A204.1 (cell line): Measurements from ENCODE around the gene LRIT1.
"Not testable (repeated sequence)": the region's sequence is repeated elsewhere in the genome, so short reads cannot be mapped to it uniquely, and the experiment has no call there.

Experiments used
- FAIRE-seq: peaks from 2 replicates; lab custom pipeline; 2012; peaks lifted over from hg19 to GRCh38; lab: Jason Lieb, UNC

The LRIT1 gene

GRCh38 chr10:84241185-84241790 lies at the start of gene LRIT1:
Gene LRIT1, minus strand, starts transcription at chr10:84241546. Its CDS starts 107 bp downstream, at chr10:84241439.
- FAIRE-seq = no peak

- FAIRE-seq = no peak
Measured at GRCh38 chr10:84290235-84290634, 48.9 kb upstream of the LRIT1 start.

- no peak for FAIRE-seq
Measured at GRCh38 chr10:84289521-84290200, 48.3 kb upstream of the LRIT1 start.

GRCh38 chr10:84288151-84288550 lies 46.8 kb upstream of the LRIT1 start:
- FAIRE-seq = no peak

GRCh38 chr10:84286695-84287094 lies 45.3 kb upstream of the LRIT1 start:
- FAIRE-seq = no peak

GRCh38 chr10:84279876-84280475 lies 38.6 kb upstream of the LRIT1 start:
- not testable (repeated sequence) for FAIRE-seq

- FAIRE-seq = no peak
Measured at GRCh38 chr10:84270708-84271107, 29.4 kb upstream of the LRIT1 start.

- FAIRE-seq = no peak
Measured at GRCh38 chr10:84269773-84270172, 28.4 kb upstream of the LRIT1 start.

GRCh38 chr10:84269162-84269561 lies 27.8 kb upstream of the LRIT1 start:
- no peak for FAIRE-seq

- no peak for FAIRE-seq
Measured at GRCh38 chr10:84267503-84268126, 26.3 kb upstream of the LRIT1 start.

- no peak for FAIRE-seq
Measured at GRCh38 chr10:84265418-84265817, 24.1 kb upstream of the LRIT1 start.

- FAIRE-seq = no peak
Measured at GRCh38 chr10:84264611-84265141, 23.3 kb upstream of the LRIT1 start.

- no peak for FAIRE-seq
Measured at GRCh38 chr10:84263716-84264115, 22.4 kb upstream of the LRIT1 start.

GRCh38 chr10:84262190-84262956 lies 21.0 kb upstream of the LRIT1 start:
- no peak for FAIRE-seq

- no peak for FAIRE-seq
Measured at GRCh38 chr10:84261236-84261915, 20.0 kb upstream of the LRIT1 start.

GRCh38 chr10:84258034-84258695 lies 16.8 kb upstream of the LRIT1 start:
- FAIRE-seq = no peak

- FAIRE-seq = no peak
Measured at GRCh38 chr10:84257343-84258020, 16.1 kb upstream of the LRIT1 start.

GRCh38 chr10:84256510-84257342 lies 15.4 kb upstream of the LRIT1 start:
- FAIRE-seq = no peak
